Activated T-helper 17 cell treated with anti-CD3 and anti-CD28 coated beads, Interleukin-2, amount 50 U/mL, for 72 hours (primary cell): ENCODE results near the gene STIM1. TPM values are rescaled to one million over a fixed set of nuclear protein-coding genes. Genes with fewer than 3 reads are reported as not detected.

ENCODE experiments used
- ATAC-seq: fragments of 150-1000 bp; cut with Tn5 transposase; replicated peaks from 2 replicates; pipeline ENCODE4 v1.10.0; 2021; ENCODE audit warnings: mild to moderate bottlenecking, moderate library complexity
- H3K27ac Mint-ChIP-seq: one replicate; pipeline ENCODE4 v1.8.0; 2022; ENCODE audit warnings: mixed read lengths
- H3K27me3 Mint-ChIP-seq: one replicate; pipeline ENCODE4 v1.8.0; 2022; ENCODE audit warnings: mixed read lengths
- H3K36me3 Mint-ChIP-seq: one replicate; pipeline ENCODE4 v1.8.0; 2022; ENCODE audit warnings: low read depth, mild to moderate bottlenecking, mixed read lengths
- H3K4me1 Mint-ChIP-seq: one replicate; pipeline ENCODE4 v1.8.0; 2022; ENCODE audit warnings: mixed read lengths
- H3K4me3 Mint-ChIP-seq: one replicate; pipeline ENCODE4 v1.8.0; 2022; ENCODE audit warnings: mild to moderate bottlenecking, mixed read lengths
- H3K9me3 Mint-ChIP-seq: one replicate; pipeline ENCODE4 v1.8.0; 2022; ENCODE audit warnings: mixed read lengths
- total RNA-seq, 2 donors: library from RNA; stranded (reverse); gene quantifications; one replicate each; pipeline ENCODE4 v1.2.3, GENCODE V29; 2022

STIM1 gene
- total RNA-seq, 2 donors from 2014 or later = 68.8 to 82.7 TPM

- peaks cover 54% of the 10 kb centered on the region for H3K4me1 Mint-ChIP-seq
- peak overlapping the region; percentile 10 for H3K4me3 Mint-ChIP-seq
- ATAC-seq = no peak
- H3K36me3 Mint-ChIP-seq = peaks cover 5% of the 10 kb centered on the region
- no peaks in the 10 kb centered on the region for H3K9me3 Mint-ChIP-seq
- peak overlapping the region; percentile 74 for H3K27ac Mint-ChIP-seq
- H3K27me3 Mint-ChIP-seq = no peaks in the 10 kb centered on the region
Measured at GRCh38 chr11:3877364-3878257, 22.1 kb downstream of the STIM1 start.

- peak overlapping the region; percentile 74 for H3K27ac Mint-ChIP-seq
- peak overlapping the region; percentile 10 for H3K4me3 Mint-ChIP-seq
- H3K27me3 Mint-ChIP-seq = no peaks in the 10 kb centered on the region
- no peaks in the 10 kb centered on the region for H3K9me3 Mint-ChIP-seq
- no peaks in the 10 kb centered on the region for H3K36me3 Mint-ChIP-seq
- no peak for ATAC-seq
- H3K4me1 Mint-ChIP-seq = peaks cover 59% of the 10 kb centered on the region
Measured at GRCh38 chr11:3878258-3878584, 22.8 kb downstream of the STIM1 start.

- no peaks in the 10 kb centered on the region for H3K9me3 Mint-ChIP-seq
- peaks cover 69% of the 10 kb centered on the region for H3K4me1 Mint-ChIP-seq
- H3K36me3 Mint-ChIP-seq = no peaks in the 10 kb centered on the region
- ATAC-seq = peak; percentile 76
- H3K27ac Mint-ChIP-seq = peak overlapping the region; percentile 74
- H3K27me3 Mint-ChIP-seq = no peaks in the 10 kb centered on the region
- peak overlapping the region; percentile 40 for H3K4me3 Mint-ChIP-seq
Measured at GRCh38 chr11:3879216-3879966, 23.9 kb downstream of the STIM1 start.

- no peaks in the 10 kb centered on the region for H3K27me3 Mint-ChIP-seq
- peak overlapping the region; percentile 40 for H3K4me3 Mint-ChIP-seq
Measured at GRCh38 chr11:3879967-3880542, 24.6 kb downstream of the STIM1 start.

GRCh38 chr11:3880724-3881123, 25.3 kb downstream of the STIM1 start:
- peak overlapping the region; percentile 40 for H3K4me3 Mint-ChIP-seq
- H3K27ac Mint-ChIP-seq = peak overlapping the region; percentile 74
- H3K36me3 Mint-ChIP-seq = no peaks in the 10 kb centered on the region
- ATAC-seq = no peak
- peaks cover 67% of the 10 kb centered on the region for H3K4me1 Mint-ChIP-seq
- H3K27me3 Mint-ChIP-seq = no peaks in the 10 kb centered on the region
- H3K9me3 Mint-ChIP-seq = no peaks in the 10 kb centered on the region

More at GRCh38 chr11:3879967-3880542, 24.6 kb downstream of the STIM1 start:
- H3K9me3 Mint-ChIP-seq = no peaks in the 10 kb centered on the region
- H3K27ac Mint-ChIP-seq = peak overlapping the region; percentile 74
- ATAC-seq = no peak
- H3K4me1 Mint-ChIP-seq = peaks cover 67% of the 10 kb centered on the region
- no peaks in the 10 kb centered on the region for H3K36me3 Mint-ChIP-seq

GRCh38 chr11:3882655-3883054, 27.2 kb downstream of the STIM1 start:
- peaks cover 55% of the 10 kb centered on the region for H3K4me1 Mint-ChIP-seq
- no peak overlapping the region for H3K4me3 Mint-ChIP-seq
- H3K36me3 Mint-ChIP-seq = peaks cover 7% of the 10 kb centered on the region
- peak; percentile 23 for ATAC-seq
- peak overlapping the region; percentile 2 for H3K27ac Mint-ChIP-seq
- H3K9me3 Mint-ChIP-seq = no peaks in the 10 kb centered on the region
- H3K27me3 Mint-ChIP-seq = no peaks in the 10 kb centered on the region

GRCh38 chr11:3885855-3886254, 30.4 kb downstream of the STIM1 start:
- no peak for ATAC-seq
- no peaks in the 10 kb centered on the region for H3K27me3 Mint-ChIP-seq
- peak overlapping the region; percentile 15 for H3K27ac Mint-ChIP-seq
- H3K4me3 Mint-ChIP-seq = no peak overlapping the region
- peaks cover 7% of the 10 kb centered on the region for H3K36me3 Mint-ChIP-seq
- H3K4me1 Mint-ChIP-seq = peaks cover 42% of the 10 kb centered on the region
- no peaks in the 10 kb centered on the region for H3K9me3 Mint-ChIP-seq

- H3K36me3 Mint-ChIP-seq = peaks cover 7% of the 10 kb centered on the region
- H3K27me3 Mint-ChIP-seq = no peaks in the 10 kb centered on the region
- H3K9me3 Mint-ChIP-seq = no peaks in the 10 kb centered on the region
- H3K4me1 Mint-ChIP-seq = peaks cover 39% of the 10 kb centered on the region
- H3K27ac Mint-ChIP-seq = peak overlapping the region; percentile 46
- no peak for ATAC-seq
- no peak overlapping the region for H3K4me3 Mint-ChIP-seq
Measured at GRCh38 chr11:3886985-3887384, 31.5 kb downstream of the STIM1 start.

GRCh38 chr11:3888876-3889275, 33.4 kb downstream of the STIM1 start:
- no peak for ATAC-seq
- Mint-ChIP-seq H3K4me3 (no peak overlapping the region), H3K27me3 (no peaks in the 10 kb centered on the region), H3K4me1 (peaks cover 31% of the 10 kb centered on the region), H3K36me3 (peaks cover 7% of the 10 kb centered on the region), H3K27ac (no peak overlapping the region), H3K9me3 (no peaks in the 10 kb centered on the region)

GRCh38 chr11:3890014-3890413, 34.5 kb downstream of the STIM1 start:
- no peaks in the 10 kb centered on the region for H3K27me3 Mint-ChIP-seq
- no peak for ATAC-seq
- H3K4me3 Mint-ChIP-seq = no peak overlapping the region
- H3K27ac Mint-ChIP-seq = no peak overlapping the region
- H3K36me3 Mint-ChIP-seq = peaks cover 7% of the 10 kb centered on the region
- peaks cover 25% of the 10 kb centered on the region for H3K4me1 Mint-ChIP-seq
- no peaks in the 10 kb centered on the region for H3K9me3 Mint-ChIP-seq

- no peaks in the 10 kb centered on the region for H3K9me3 Mint-ChIP-seq
- no peak for ATAC-seq
- H3K36me3 Mint-ChIP-seq = peaks cover 6% of the 10 kb centered on the region
- no peak overlapping the region for H3K27ac Mint-ChIP-seq
- H3K4me3 Mint-ChIP-seq = no peak overlapping the region
- peaks cover 25% of the 10 kb centered on the region for H3K4me1 Mint-ChIP-seq
- no peaks in the 10 kb centered on the region for H3K27me3 Mint-ChIP-seq
Measured at GRCh38 chr11:3890806-3891205, 35.3 kb downstream of the STIM1 start.

GRCh38 chr11:3891751-3892150, 36.3 kb downstream of the STIM1 start:
- Mint-ChIP-seq H3K27me3 (no peaks in the 10 kb centered on the region), H3K4me1 (peaks cover 21% of the 10 kb centered on the region), H3K9me3 (no peaks in the 10 kb centered on the region), H3K27ac (no peak overlapping the region), H3K4me3 (no peak overlapping the region), H3K36me3 (no peaks in the 10 kb centered on the region)
- ATAC-seq = no peak

GRCh38 chr11:3892156-3892555, 36.7 kb downstream of the STIM1 start:
- Mint-ChIP-seq H3K36me3 (no peaks in the 10 kb centered on the region), H3K4me3 (no peak overlapping the region)
- ATAC-seq = no peak

GRCh38 chr11:3893311-3893710, 37.8 kb downstream of the STIM1 start:
- no peak overlapping the region for H3K4me3 Mint-ChIP-seq

More at GRCh38 chr11:3892156-3892555, 36.7 kb downstream of the STIM1 start:
- H3K9me3 Mint-ChIP-seq = no peaks in the 10 kb centered on the region
- H3K27me3 Mint-ChIP-seq = no peaks in the 10 kb centered on the region
- no peak overlapping the region for H3K27ac Mint-ChIP-seq
- H3K4me1 Mint-ChIP-seq = peaks cover 25% of the 10 kb centered on the region

More at GRCh38 chr11:3893311-3893710, 37.8 kb downstream of the STIM1 start:
- H3K36me3 Mint-ChIP-seq = no peaks in the 10 kb centered on the region
- H3K27ac Mint-ChIP-seq = peak overlapping the region; percentile 53
- H3K9me3 Mint-ChIP-seq = no peaks in the 10 kb centered on the region
- peaks cover 21% of the 10 kb centered on the region for H3K4me1 Mint-ChIP-seq
- no peaks in the 10 kb centered on the region for H3K27me3 Mint-ChIP-seq
- no peak for ATAC-seq
